ENCODE measurements around the gene KRT79.

The KRT79 gene

DNA sequence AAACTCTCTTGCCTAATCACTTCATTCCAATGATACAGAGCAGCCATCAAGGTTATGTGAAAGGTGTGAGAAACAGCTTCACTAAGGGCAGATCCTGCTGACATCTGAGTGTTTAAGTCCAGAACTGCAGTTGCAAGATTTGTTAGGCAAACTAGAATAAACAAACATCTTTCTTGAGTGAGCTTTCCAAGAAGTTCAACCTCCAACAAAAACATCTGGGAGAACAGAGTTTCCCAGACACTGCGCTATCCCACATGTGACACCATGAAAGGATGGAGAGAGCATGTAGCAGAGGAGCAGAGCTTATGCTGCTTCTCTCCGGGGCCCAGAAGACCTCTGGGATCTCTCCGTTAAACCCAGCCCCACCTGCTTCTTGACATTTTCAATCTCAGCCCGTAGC is 62.6 kb downstream of the KRT79 start:
- DNase-seq (ENCODE audit: low read depth in 2 of 2), result no peak

Measured in fibroblast of skin of left quadriceps (primary cell).